H9 (cell line): ENCODE measurements around the gene SEL1L2. TPM values are rescaled to one million over a fixed set of nuclear protein-coding genes. Genes with fewer than 3 reads are reported as not detected.

Source experiments
- DNase-seq: peaks from one replicate; pipeline ENCODE4 v3.0.0-alpha.2; 2017
- H2AFZ ChIP-seq: one replicate; pipeline ENCODE4 v1.6.1; 2013; ENCODE audit warnings: mild to moderate bottlenecking, low read length, control low read depth, moderate library complexity
- H2AK5ac ChIP-seq: 2 replicates; pipeline ENCODE4 v1.6.1; 2013; ENCODE audit warnings: low read length, control low read depth, mixed read lengths; ENCODE audit not compliant: insufficient read length
- H2BK120ac ChIP-seq: one replicate; pipeline ENCODE4 v1.6.1; 2013; ENCODE audit warnings: low read depth, mild to moderate bottlenecking, low read length, control low read depth, inconsistent platforms; ENCODE audit not compliant: poor library complexity, severe bottlenecking
- H2BK12ac ChIP-seq: 2 replicates; pipeline ENCODE4 v1.6.1; 2013; ENCODE audit warnings: low read length, control low read depth, mixed read lengths, low read depth; ENCODE audit not compliant: insufficient read length
- H2BK15ac ChIP-seq: 2 replicates; pipeline ENCODE4 v1.6.1; 2013; ENCODE audit warnings: low read depth, low read length, control low read depth
- H2BK20ac ChIP-seq: one replicate; pipeline ENCODE4 v1.6.1; 2013; ENCODE audit warnings: low read depth, mild to moderate bottlenecking, low read length, control low read depth, inconsistent platforms; ENCODE audit not compliant: poor library complexity, severe bottlenecking
- H2BK5ac ChIP-seq: 2 replicates; pipeline ENCODE4 v1.6.1; 2013; ENCODE audit warnings: low read length, control low read depth, mixed read lengths; ENCODE audit not compliant: insufficient read length
- H3K14ac ChIP-seq: 2 replicates; pipeline ENCODE4 v1.6.1; 2013; ENCODE audit warnings: low read length, control low read depth; ENCODE audit not compliant: insufficient read depth
- H3K18ac ChIP-seq: 2 replicates; pipeline ENCODE4 v1.6.1; 2013; ENCODE audit warnings: low read depth, mild to moderate bottlenecking, mixed read lengths, low read length, control low read depth; ENCODE audit not compliant: insufficient read length
- H3K23ac ChIP-seq: 2 replicates; pipeline ENCODE4 v1.6.1; 2013; ENCODE audit warnings: low read length, control low read depth, mixed read lengths, low read depth; ENCODE audit not compliant: insufficient read length
- H3K23me2 ChIP-seq: 2 replicates; pipeline ENCODE4 v1.6.1; 2013; ENCODE audit warnings: low read depth, mild to moderate bottlenecking, mixed read lengths, low read length, control low read depth; ENCODE audit not compliant: insufficient read length, poor library complexity, severe bottlenecking
- H3K27ac ChIP-seq: 2 replicates; pipeline ENCODE4 v1.5.1; 2013; ENCODE audit warnings: low read length, control low read depth, mixed read lengths, low read depth; ENCODE audit not compliant: insufficient read length
- H3K27me3 ChIP-seq: 2 replicates; pipeline ENCODE4 v1.6.1; 2013; ENCODE audit warnings: low read length, control low read depth, inconsistent platforms; ENCODE audit not compliant: insufficient read depth
- H3K4ac ChIP-seq: 2 replicates; pipeline ENCODE4 v1.6.1; 2013; ENCODE audit warnings: low read depth, mild to moderate bottlenecking, control low read depth, inconsistent platforms, low read length, moderate library complexity
- H3K4me1 ChIP-seq: 2 replicates; pipeline ENCODE4 v1.6.1; 2013; ENCODE audit warnings: low read length, control low read depth, inconsistent platforms; ENCODE audit not compliant: insufficient read depth
- H3K4me2 ChIP-seq: 2 replicates; pipeline ENCODE4 v1.6.1; 2013; ENCODE audit warnings: low read length, control low read depth, mixed read lengths; ENCODE audit not compliant: insufficient read length, insufficient read depth
- H3K56ac ChIP-seq: 2 replicates; pipeline ENCODE4 v1.6.1; 2013; ENCODE audit warnings: low read depth, mild to moderate bottlenecking, mixed read lengths, low read length, control low read depth; ENCODE audit not compliant: insufficient read length
- H3K79me1 ChIP-seq: 2 replicates; pipeline ENCODE4 v1.6.1; 2013; ENCODE audit warnings: low read depth, mild to moderate bottlenecking, moderate library complexity, low read length, control low read depth, inconsistent platforms; ENCODE audit not compliant: insufficient read depth, poor library complexity, severe bottlenecking
- H3K79me2 ChIP-seq: 2 replicates; pipeline ENCODE4 v1.6.1; 2013; ENCODE audit warnings: low read length, control low read depth, inconsistent platforms; ENCODE audit not compliant: insufficient read depth
- H3K9ac ChIP-seq: 2 replicates; pipeline ENCODE4 v1.6.1; 2013; ENCODE audit warnings: low read length, control low read depth, mixed read lengths; ENCODE audit not compliant: insufficient read length; ENCODE audit errors: extremely low read depth
- H3K9me3 ChIP-seq: one replicate; pipeline ENCODE4 v1.6.1; 2013; ENCODE audit warnings: low read depth, low read length, inconsistent platforms; ENCODE audit not compliant: control insufficient read depth
- H3T11ph ChIP-seq: one replicate; pipeline ENCODE4 v1.6.1; 2013; ENCODE audit warnings: mild to moderate bottlenecking, low read length, control low read depth, inconsistent platforms
- H4K20me1 ChIP-seq: one replicate; pipeline ENCODE4 v1.6.1; 2013; ENCODE audit not compliant: control insufficient read depth, insufficient read length, insufficient read depth
- H4K5ac ChIP-seq: 2 replicates; pipeline ENCODE4 v1.6.1; 2013; ENCODE audit warnings: low read depth, mild to moderate bottlenecking, mixed read lengths, low read length, control low read depth; ENCODE audit not compliant: insufficient read length
- H4K8ac ChIP-seq: replicated peaks from 2 replicates; pipeline ENCODE4 v1.6.1; 2013; ENCODE audit warnings: low read length, control low read depth, mixed read lengths, low read depth; ENCODE audit not compliant: insufficient read length
- H4K91ac ChIP-seq: 2 replicates; pipeline ENCODE4 v1.6.1; 2013; ENCODE audit warnings: low read depth, mild to moderate bottlenecking, moderate library complexity, mixed read lengths, low read length, control low read depth; ENCODE audit not compliant: insufficient read length
- H3K27ac Mint-ChIP-seq, 3 experiments: 2 replicates in 2 of 3; 3 replicates in 1 of 3; pipeline ENCODE4 v1.8.0; 2020 to 2021; ENCODE audit warnings: mixed read lengths in 3 of 3, mild to moderate bottlenecking in 1 of 3, moderate library complexity in 1 of 3
- H3K27me3 Mint-ChIP-seq: 2 replicates; pipeline ENCODE4 v1.8.0; 2021; ENCODE audit warnings: low read depth, mild to moderate bottlenecking, moderate library complexity, mixed read lengths
- H3K36me3 Mint-ChIP-seq, 3 experiments: 2 replicates in 2 of 3; 3 replicates in 1 of 3; pipeline ENCODE4 v1.8.0; 2020 to 2021; ENCODE audit warnings: low read depth in 3 of 3, mixed read lengths in 3 of 3; ENCODE audit not compliant: insufficient read depth in 1 of 3
- H3K4me1 Mint-ChIP-seq, 2 experiments: 2 replicates each; pipeline ENCODE4 v1.8.0; 2020; ENCODE audit warnings: mixed read lengths in 2 of 2
- H3K4me3 Mint-ChIP-seq, 2 experiments: 2 replicates in 1 of 2; 3 replicates in 1 of 2; pipeline ENCODE4 v1.8.0; 2020 to 2021; ENCODE audit warnings: mild to moderate bottlenecking in 2 of 2, mixed read lengths in 2 of 2, moderate library complexity in 1 of 2
- H3K9me3 Mint-ChIP-seq, 2 experiments: 2 replicates in 1 of 2; 3 replicates in 1 of 2; pipeline ENCODE4 v1.8.0; 2020; ENCODE audit warnings: mild to moderate bottlenecking in 2 of 2, mixed read lengths in 2 of 2, moderate library complexity in 1 of 2
- CTCF ChIP-seq: fragments of 200-600 bp; sonication (generic); conservative IDR thresholded peaks from 3 replicates; pipeline ENCODE4 v1.8.0; 2021; ENCODE audit warnings: antibody characterized with exemption, mild to moderate bottlenecking
- whole genome bisulfite sequencing: extraction: QIAGEN DNeasy Blood & Tissue Kit; methylation state at CpG from one replicate; pipeline ENCODE4 v1.1.7; 2013; ENCODE audit warnings: missing lambda C conversion rate, low lambda C conversion rate, mixed read lengths; ENCODE audit not compliant: insufficient read length; ENCODE audit errors: extremely low coverage; 5-methylcytosine and 5-hydroxymethylcytosine counted together
- total RNA-seq: library from RNA; stranded (reverse); gene quantifications from 2 replicates; pipeline ENCODE4 v1.2.1, GENCODE V29; 2021

The SEL1L2 gene
- total RNA-seq, 1 experiment from 2014 or later: not detected

GRCh38 chr20:14000917-14001316 lies 10.5 kb upstream of the SEL1L2 start:
- no peak overlapping the region for H4K91ac ChIP-seq
- no peak overlapping the region for H3K14ac ChIP-seq
- WGBS: no CpG with 5 or more reads among the region's 1 CpG
- no peak for TF ChIP-seq CTCF
- H4K8ac ChIP-seq: no peak overlapping the region
- no peak overlapping the region for H3K56ac ChIP-seq
- no peaks in the 10 kb centered on the region for H3K79me1 ChIP-seq
- Mint-ChIP-seq H3K27ac (no peak overlapping the region), H3K36me3 (peaks cover 0 to 2% (median 0%) of the 10 kb centered on the region in 3 experiments; a peak in 3 of 7 replicates), H3K4me1 (peaks cover 7 to 8% of the 10 kb centered on the region in 2 experiments; a peak in 3 of 4 replicates), H3K27me3 (peaks cover 13% of the 10 kb centered on the region), H3K9me3 (no peaks in the 10 kb centered on the region), H3K4me3 (no peak overlapping the region)
- H2BK12ac ChIP-seq: no peak overlapping the region
- H3T11ph ChIP-seq: no peak overlapping the region
- H2AK5ac ChIP-seq: no peak overlapping the region
- H2BK15ac ChIP-seq: no peak overlapping the region
- H2BK20ac ChIP-seq: no peak overlapping the region
- no peak overlapping the region for H2AFZ ChIP-seq
- H3K4me1 ChIP-seq: no peaks in the 10 kb centered on the region
- H2BK120ac ChIP-seq: no peak overlapping the region
- H3K27me3 ChIP-seq: no peaks in the 10 kb centered on the region; the same call in 1 of the 2 replicates
- no peak overlapping the region for H3K4me2 ChIP-seq
- no peak for DNase-seq
- no peak overlapping the region for H3K18ac ChIP-seq
- peaks cover 3% of the 10 kb centered on the region for H3K23me2 ChIP-seq
- no peaks in the 10 kb centered on the region for H3K9me3 ChIP-seq
- no peaks in the 10 kb centered on the region for H4K20me1 ChIP-seq
- no peak overlapping the region for H3K23ac ChIP-seq
- H3K9ac ChIP-seq: no peak overlapping the region
- H3K79me2 ChIP-seq: no peaks in the 10 kb centered on the region
- no peak overlapping the region for H3K4ac ChIP-seq
- no peak overlapping the region for H2BK5ac ChIP-seq
- H3K27ac ChIP-seq: no peak overlapping the region
- H4K5ac ChIP-seq: no peak overlapping the region
